Non-pigmented ciliary epithelial cell (primary cell): ENCODE results near the gene TRPM7.
"Not testable (repeated sequence)": the region's sequence is repeated elsewhere in the genome, so short reads cannot be mapped to it uniquely, and the experiment has no call there.

Source experiments
- DNase-seq: peaks from one replicate; pipeline ENCODE4 v3.0.0-alpha.2; 2010; ENCODE audit warnings: low read depth

Gene TRPM7

DNA sequence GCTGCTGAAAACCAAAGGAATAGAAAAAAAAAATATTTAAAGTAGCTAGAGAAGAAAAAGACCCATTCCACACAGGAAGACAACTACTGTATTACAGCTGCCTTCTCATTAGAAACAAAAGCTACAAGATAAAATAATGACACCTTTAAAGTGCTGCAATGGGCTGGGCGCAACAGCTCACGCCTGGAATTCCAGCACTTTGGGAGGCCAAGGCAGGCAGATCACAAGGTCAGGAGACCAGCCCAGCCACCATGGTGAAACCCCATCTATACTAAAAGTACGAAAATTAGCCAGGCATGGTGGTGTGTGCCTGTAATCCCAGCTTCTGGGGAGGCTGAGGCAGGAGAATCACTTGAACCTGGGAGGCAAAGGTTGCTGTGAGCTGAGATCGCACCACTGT, 31.0 kb downstream of the TRPM7 start:
- DNase-seq = no peak

DNA sequence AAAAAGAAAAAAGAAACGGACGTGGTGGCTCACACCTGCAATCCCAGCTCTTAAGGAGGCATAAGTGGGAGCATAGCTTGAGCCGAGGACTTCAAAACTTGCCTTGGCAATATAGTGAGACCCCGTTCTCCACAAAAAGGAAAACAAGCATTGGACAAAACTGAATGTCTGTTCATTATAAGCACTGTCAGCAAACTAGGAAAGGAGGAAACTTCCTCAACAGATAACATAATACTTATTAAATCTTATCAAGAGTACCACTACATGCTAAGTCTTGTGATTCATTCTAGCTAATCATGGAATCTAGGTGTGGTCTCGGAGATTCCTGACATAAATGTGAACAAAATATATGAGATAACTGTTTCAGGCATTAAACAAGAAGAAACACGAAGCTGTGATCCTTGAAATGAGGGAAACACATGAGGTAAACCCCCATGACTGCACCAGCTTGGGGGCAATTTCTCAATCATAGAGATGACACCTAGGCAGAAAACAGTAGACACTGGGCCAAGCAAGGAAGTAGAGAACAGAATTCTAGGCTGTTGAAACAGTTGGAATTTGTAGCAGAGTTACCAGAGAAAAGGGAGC, 33.3 kb downstream of the TRPM7 start:
- no peak for DNase-seq

GRCh38 chr15:50652671-50653070, 33.9 kb downstream of the TRPM7 start:
- no peak for DNase-seq

- no peak for DNase-seq
Measured at GRCh38 chr15:50641318-50641717, 45.3 kb downstream of the TRPM7 start.

- DNase-seq = no peak
Measured at GRCh38 chr15:50636146-50636545, 50.5 kb downstream of the TRPM7 start.

GRCh38 chr15:50633653-50634052, 52.9 kb downstream of the TRPM7 start:
- no peak for DNase-seq

GRCh38 chr15:50628421-50628820, 58.2 kb downstream of the TRPM7 start:
- DNase-seq = no peak

DNA sequence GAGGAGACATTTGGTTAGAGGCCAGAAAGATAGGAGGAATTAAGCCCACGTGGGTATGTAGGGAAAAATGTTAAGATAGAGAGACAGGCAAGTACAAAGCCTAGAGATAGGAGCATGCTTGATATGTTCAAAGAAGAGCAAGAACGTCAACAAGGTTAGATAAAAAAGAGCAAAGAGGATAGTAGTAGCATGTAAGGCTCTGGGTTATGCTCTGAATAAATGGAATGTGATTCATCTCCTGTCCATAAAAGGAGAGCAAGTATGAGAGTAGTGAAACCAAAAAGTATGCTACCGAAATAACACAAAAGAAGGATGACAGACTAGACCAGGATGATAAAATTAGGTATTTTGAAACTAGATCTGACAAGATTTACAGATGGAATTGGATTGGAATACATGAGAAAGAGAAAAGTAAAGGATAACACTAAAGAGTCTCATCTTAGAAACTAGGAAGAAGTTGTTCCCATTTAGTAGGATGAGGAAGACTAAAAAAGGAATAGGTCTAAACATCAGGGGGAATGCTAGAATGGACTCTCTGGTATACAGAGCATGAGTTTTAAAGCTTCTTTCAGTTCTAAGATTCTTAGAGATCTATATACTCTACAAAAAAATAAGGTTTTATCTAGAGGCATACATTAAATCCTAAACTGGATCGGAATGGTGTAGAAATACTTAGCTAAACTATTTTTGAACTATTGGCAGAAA, 59.1 kb downstream of the TRPM7 start:
- DNase-seq = peak; percentile 5

- no peak for DNase-seq
Measured at GRCh38 chr15:50624616-50625168, 61.9 kb downstream of the TRPM7 start.

- DNase-seq = not testable (repeated sequence)
Measured at GRCh38 chr15:50622361-50622943, 64.1 kb downstream of the TRPM7 start.

DNA sequence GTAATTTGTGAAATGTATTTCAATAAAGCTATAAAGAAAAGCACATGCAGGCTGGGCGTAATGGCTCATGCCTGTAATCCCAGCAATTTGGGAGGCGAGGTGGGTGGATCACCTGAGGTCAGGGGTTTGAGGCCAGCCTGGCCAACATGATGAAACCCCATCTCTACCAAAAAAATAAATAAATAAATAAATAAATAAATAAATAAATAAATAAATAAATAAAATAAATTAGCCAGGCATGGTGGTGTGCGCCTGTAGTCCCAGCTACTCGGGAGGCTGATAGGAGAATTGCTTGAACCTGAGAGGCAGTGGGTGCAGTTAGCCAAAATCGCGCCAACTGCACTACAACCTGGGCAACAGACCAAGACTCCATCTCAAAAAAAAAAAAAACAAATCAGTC, 69.6 kb downstream of the TRPM7 start:
- DNase-seq = not testable (repeated sequence)

- not testable (repeated sequence) for DNase-seq
Measured at GRCh38 chr15:50616554-50616953, 70.0 kb downstream of the TRPM7 start.

DNA sequence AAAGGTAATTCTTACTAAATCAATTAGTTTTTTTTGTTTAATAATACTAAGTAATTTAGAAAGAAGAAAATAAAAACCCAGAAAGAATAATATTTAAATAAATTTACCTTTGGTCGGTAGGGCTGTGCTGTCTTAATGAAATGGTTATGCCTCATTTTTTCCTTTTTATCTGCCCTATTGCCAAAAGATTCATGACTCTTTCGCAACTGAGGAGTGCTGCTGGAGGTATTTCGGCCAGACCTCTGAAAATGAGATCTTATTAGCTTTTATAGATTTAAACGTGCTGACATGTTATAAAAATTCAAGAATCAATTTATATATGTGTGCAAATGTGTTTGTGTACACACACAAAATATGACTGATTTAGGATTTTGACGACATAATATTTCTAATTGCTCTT, 73.0 kb downstream of the TRPM7 start:
- no peak for DNase-seq

GRCh38 chr15:50607129-50607528, 79.5 kb downstream of the TRPM7 start:
- no peak for DNase-seq

- DNase-seq = no peak
Measured at GRCh38 chr15:50605462-50605861, 81.1 kb downstream of the TRPM7 start.

DNA sequence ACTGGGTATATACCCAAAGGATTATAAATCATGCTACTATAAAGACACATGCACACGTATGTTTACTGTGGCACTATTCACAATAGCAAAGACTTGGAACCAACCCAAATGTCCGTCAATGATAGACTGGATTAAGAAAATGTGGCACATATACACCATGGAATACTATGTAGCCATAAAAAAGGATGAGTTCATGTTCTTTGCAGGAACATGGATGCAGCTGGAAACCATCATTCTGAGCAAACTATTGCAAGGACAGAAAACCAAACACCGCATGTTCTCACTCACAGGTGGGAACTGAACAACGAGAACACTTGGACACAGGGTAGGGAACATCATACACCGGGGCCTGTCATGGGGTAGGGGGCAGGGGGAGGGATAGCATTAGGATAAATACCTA, 84.6 kb downstream of the TRPM7 start:
- DNase-seq = not testable (repeated sequence)

- DNase-seq = no peak
Measured at GRCh38 chr15:50594311-50594710, 92.3 kb downstream of the TRPM7 start.

- no peak for DNase-seq
Measured at GRCh38 chr15:50593761-50594160, 92.8 kb downstream of the TRPM7 start.

DNA sequence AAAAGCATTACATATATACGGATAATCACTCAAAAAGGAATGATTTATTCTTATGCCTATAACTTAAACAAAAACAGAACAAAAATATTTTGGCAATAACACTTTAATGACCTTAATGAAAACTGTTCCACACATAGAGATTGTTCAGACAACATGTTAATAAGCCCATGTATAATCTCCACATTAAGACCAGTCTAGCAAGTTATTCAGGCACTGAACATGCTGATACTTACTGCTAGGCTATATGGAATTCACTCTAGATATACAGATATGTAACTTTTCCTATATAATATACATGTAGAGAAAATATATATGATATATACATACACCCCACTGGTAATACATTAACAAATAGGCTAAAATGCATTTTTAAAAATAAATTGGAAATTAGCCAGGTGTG, 96.3 kb downstream of the TRPM7 start:
- DNase-seq = no peak

GRCh38 chr15:50577492-50577891, 109.1 kb downstream of the TRPM7 start:
- DNase-seq = no peak

DNA sequence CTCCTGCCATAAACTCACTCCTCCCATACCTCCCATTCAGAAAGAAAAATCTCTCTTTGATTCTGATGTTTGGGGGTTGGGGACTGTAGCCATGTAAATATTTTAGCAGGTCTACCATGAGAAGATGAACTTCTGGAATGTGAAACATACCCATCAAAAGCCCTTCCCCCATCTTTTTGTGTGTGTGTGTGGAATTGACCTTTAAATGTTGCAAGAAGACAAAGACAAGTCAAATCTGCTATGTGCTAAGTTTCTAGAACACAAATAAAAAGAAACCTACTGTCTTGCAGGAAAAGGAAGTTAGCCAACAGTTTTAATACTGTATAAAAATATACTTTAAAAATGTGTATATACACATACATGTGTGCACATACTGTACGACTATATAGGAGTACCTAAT, 110.4 kb downstream of the TRPM7 start:
- no peak for DNase-seq

DNA sequence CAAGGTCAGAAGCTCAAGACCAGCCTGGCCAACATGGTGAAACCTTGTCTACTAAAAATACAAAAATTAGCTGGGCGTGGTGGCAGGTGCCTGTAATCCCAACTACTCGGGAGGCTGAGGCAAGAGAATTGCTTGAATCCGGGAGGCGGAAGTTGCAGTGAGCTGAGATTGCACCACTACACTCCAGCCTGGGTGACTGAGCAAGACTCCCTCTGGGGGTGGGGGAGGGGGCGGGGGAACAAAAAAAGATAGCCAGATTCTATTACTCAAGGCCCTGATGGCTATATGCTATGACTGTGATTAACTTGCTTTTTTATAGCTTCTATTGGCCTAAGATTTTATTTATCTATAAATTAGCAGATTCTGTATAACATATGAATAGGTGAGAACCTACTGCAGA, 112.8 kb downstream of the TRPM7 start:
- not testable (repeated sequence) for DNase-seq

DNA sequence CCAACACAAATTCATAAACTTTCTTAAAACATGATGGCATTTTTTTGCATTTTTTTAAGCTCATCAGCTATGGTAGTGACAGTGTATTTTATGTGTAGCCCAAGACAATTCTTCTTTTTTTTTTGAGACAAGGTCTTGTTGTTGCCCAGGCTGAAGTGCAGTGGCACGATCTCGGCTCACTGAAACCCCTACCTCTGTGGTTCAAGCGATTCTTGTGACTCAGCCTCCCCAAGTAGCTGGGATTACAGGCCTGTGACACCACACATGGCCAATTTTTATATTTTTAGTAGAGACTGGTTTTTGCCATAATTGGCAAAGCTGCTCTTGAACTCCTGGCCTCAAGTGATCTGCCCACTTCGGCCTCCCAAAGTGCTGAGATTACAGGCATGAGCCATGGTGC, 122.8 kb downstream of the TRPM7 start:
- DNase-seq = no peak
